Measurements from ENCODE around the gene DPYSL3.

Gene DPYSL3

DNA sequence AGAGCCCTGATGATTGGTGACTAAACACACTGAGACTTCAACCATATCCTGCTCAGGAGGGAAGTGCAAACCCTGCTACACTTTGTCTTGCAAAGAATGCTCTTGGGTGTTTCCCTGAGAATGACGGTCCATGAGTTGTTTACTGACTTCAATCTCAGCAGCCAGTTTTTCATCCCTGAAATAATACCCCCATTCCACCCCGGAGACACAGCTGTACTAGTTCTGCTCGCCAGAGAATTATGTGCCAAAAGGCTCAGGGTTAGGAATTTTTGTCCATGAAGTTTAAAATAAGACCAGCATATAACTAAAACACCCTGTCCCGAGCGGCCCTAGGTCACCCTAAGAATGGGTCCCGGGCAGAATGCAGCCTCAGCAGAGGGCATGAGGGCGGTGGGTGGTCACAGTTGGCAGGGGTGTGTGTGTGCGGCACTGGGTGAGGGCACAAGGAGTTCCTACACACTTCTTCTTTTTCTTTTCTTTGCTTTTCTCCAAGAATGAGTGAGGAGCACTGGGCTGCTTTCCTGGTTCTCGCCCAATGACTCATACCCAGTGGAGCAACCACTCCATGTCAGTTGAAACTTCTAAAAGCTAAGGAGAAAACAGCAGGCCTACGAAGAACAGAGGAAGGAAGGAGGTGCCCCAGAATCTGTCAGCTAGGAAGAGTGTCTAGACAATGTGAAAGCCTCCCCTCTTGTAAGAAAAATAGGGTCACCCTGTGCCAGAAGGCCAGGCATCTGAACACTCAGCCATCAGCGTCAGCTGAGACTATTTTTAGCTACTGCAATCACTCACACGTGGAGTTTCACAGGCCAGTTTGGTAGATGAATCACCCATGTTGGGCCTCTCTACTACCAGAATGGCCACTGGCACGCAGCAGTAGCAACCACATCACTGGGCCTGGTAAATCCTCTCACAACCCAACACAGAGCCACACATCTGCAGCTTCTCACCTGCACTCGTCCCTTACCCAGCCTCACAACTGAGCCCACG, 105.9 kb downstream of the DPYSL3 start:
- DNase-seq (ENCODE audit: low read depth) = no peak

DNA sequence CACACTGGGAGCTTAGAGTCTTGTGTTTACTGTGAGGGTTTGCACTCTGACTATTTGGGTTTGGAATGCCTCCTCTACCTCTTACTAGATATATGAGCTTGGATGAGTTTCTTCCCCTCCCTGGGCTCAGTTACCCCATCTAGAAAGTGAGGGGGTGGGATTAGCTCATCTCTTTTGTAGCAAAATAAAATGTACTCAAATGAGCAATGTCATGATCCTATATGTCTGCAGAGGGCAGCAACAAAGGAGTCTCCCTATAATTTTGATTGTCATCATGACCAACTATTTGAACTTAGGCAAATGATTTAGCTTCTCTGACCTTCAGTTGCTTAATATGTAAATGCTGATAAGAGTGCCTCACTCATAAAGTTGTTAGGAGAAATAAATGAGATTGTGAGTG, 109.0 kb downstream of the DPYSL3 start:
- DNase-seq (ENCODE audit: low read depth) = no peak

DNA sequence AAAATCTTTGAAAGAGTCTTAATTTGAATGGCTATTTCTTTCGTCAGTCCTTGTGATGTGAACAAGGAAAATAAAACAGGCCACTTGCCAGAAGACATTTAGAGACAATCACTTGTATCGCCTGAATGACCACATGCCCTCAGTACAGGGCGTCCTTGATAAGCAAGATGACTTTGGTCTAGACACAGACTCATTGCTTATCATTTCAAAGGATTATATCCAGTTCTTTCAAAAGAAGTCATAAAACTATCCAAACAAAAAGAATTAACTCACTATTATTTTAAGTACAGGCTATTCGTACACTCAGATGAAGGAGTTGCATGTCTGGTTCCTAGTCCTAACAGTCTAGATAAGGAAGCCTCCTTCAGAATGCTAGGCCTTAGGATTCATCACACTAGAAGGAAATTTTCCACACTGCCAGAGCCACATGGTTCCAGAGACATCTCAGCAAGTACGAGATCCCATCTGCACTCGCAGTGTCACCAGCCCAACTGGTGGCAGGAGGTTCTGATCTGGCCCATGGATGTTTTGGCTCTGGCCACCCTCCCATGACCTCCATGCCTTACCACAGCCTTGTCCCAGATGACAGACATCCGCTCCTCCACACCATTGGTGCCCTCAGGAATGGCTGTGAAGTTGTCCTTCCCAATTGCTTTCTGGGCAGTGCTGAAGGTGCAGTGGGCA, 109.6 kb downstream of the DPYSL3 start:
- DNase-seq (ENCODE audit: low read depth) = no peak

DNA sequence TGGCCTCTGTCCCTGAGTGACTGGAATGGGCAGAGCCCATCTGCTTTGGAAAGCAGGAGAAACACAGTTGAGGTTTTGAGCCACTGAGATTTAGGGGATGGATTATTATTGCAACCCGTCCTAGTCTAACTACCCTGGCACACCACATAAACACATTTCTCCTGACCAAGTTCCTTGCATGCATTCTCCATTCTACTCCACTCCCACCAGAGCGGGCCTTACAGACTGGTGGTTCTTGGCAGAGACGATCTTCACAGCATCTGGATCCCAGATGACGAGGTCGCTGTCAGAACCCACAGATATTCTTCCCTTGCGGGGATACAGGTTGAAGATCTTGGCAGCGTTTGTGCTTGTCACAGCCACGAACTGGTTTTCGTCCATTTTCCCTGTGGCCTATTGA, 111.0 kb downstream of the DPYSL3 start:
- no peak for DNase-seq (ENCODE audit: low read depth)

DNA sequence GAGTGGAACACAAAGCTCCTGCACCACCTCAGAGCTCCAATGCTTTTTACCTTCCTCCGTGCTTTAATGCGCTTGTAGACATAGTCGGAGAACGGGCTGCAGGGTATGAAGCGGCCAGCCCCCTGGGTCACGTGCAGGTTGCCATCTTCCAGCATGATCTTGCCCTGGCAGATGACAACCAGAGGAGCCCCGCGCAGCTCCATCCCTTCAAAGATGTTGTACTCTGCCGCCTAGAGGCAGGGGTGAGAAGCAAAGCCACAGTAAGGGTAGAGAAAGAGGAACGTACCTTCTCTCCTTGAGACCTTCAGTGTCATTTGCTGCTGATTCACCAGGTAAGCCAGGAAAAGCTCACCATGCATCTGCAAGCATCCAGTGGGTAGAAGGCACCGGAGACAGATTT, 112.3 kb downstream of the DPYSL3 start:
- DNase-seq (ENCODE audit: low read depth) = no peak

DNA sequence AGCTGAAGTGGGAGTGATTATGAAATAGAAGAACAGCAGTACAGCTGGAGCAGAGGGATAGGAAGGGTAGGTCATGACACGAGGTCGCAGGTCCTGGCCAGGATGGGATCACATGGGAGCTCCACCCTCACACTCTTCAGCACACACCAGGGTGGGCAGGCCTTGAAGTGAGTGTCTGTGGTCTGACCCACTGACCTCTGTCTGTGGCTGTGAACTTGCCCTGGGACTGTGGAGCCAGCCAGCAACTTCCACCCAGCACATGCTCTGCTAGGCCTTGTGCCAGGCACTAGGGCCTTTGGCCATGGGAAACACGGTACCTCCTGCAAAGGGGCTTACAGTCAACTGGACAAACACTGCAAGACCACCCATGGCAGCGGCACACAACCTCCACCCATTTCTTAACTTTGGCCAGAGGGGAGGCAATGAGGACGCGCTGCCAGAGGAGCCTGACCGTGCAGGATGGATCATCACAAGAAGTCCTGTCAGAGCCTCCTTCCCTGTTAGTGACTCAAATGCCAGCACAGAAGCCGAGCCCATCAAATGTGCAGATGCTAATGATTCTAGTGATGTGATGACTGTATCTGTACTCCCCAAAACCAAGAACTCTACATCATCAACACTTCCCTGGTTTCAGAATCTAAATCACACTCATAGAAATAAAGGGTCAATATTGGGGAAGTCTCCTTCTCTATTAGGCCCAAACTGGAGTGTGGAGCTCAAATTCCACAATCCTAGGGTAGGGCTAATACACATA, 113.6 kb downstream of the DPYSL3 start:
- no peak for DNase-seq (ENCODE audit: low read depth)

DNA sequence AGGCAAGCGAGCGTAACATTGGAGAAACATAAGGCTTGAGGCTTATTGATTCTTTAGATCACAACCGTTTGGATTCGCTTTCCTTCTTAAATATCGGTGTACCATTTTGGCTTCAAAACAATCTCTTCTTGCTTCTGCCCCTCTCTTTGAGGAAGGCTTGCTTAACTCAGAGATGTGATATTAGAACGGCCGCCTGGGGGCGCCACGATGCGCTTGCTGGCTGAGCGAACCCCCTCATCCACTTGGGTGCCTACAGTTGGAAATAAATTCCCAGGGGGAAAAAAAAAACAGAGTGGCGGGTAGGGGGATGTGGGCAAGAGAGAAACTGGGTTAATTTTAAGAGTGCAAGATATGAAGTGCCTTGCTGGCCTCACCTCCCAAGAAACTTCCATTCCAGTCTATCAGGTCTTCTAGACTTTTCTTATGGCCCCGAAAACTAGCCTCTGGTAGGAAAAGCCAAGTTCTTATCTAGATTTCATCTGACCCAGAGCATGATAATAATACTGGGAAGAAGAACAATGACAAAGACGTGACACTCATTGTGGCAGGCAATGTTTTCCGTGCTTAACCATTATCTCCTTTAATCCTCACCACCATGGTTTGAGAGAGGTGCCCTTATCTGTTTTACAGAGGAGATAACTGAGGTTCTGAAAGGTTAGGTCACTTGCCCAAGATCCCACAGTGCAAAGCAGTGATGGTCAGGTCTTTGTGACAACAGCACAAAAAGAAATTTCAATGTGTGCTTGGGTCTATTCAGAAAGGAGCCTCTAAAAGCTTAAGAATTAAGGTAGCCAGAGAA, 115.8 kb downstream of the DPYSL3 start:
- no peak for DNase-seq (ENCODE audit: low read depth)

DNA sequence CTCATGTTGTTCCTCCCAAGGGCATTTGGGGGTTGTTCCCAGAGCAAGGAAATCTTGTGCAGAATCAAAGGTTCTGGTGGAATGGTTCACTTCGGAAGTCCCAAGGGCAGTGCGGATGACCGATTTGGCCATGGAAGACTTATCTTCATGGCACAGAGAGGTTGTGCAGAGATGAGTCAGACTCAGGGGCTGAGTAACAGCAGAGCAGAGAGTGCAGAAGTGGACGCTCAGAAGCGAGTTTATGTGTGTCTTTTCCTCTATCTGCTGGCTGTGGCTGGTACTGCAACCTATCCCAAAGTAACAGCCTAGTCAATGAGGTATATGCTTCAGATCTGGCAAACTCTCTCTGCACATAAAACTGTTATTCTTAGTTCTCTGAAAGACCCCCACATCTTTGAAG, 118.1 kb downstream of the DPYSL3 start:
- DNase-seq (ENCODE audit: low read depth) = no peak

DNA sequence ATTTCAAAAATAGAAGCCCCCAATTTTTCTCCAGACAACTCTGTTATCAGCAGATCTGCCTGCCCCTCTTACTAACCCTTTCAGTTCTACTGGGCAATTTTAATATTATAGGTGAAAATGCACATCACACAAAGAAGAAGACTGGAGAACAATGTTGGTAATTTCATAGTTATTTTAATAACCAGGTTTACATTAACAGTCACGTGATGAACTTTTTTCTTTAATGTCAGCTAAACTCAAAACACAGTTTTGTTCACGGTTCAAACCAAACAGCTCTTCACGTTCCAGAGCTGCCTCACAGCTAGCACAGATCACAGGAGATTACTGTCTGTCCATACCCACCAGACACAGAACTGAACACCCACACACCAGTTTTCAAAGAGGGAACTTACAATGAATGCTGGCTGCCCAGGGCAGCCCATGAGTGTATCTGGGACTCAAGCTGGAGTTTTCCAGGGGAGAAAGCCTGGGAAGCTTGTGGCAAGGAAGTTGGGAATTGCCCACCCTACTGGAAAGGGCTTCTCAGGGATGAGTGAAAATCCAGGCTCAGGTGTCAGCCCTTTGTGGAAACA, 119.1 kb downstream of the DPYSL3 start:
- no peak for DNase-seq (ENCODE audit: low read depth)

DNA sequence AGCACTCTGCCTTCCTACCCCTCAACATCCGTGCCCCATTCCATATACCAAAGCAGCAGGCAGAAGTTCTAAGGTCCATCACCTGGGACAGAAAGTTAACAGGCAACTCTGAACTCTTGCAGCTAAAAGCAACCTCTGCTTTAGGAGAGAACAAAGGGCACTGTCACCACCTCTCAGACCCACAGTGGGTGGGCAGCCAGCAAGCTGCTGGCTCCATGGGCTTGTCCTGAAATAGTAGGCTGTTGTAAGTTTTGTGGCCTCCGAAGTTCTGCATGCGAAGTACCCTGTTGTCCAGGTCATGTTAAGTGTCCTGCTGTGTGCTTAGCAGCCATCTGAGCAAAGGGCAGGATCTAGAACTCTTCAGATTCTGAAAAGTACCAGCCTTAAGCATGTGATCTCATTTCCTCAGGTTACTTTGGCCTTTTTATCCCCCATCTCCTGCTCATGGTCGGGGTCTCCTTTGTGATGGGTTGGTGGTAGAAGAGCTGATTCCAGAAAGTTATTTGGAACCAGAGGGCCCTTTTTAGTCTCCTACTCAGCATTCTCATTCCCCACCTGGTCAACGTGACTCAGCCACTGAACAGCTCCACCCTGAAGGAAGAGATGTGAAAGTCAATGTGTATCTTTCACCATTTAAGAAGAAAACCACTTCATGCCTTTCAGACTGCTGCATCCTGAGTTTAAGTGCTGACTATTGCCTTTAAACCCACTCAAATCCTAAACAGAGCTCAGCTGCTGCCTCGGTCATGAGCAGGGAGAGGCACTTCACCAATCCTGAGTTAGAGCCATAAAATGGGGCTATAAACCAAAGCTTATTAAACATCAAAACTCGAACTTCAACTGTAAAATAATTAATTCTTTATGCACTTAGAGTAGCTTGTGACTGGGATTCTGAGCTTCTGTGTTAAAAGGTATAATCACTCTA, 121.4 kb downstream of the DPYSL3 start:
- no peak for DNase-seq (ENCODE audit: low read depth)

DNA sequence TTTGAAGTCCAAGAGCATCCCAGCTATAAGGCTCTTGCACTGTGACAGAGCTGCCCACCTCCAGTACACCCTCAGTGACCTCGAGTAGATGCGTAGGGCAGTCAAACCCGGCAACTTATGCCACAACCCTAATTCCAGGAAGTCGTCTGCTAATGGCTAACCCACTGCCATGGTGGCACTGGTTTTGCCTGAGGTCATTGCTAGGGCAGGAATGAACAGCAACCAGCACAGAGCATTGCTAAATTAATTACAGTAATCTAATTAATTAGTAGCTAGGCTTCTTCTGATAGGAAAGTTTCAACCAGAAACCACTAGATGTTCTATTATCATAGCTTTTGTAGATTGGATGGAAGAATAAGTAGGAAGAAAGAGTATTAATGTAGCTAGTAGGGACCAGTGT, 122.8 kb downstream of the DPYSL3 start:
- no peak for DNase-seq (ENCODE audit: low read depth)

DNA sequence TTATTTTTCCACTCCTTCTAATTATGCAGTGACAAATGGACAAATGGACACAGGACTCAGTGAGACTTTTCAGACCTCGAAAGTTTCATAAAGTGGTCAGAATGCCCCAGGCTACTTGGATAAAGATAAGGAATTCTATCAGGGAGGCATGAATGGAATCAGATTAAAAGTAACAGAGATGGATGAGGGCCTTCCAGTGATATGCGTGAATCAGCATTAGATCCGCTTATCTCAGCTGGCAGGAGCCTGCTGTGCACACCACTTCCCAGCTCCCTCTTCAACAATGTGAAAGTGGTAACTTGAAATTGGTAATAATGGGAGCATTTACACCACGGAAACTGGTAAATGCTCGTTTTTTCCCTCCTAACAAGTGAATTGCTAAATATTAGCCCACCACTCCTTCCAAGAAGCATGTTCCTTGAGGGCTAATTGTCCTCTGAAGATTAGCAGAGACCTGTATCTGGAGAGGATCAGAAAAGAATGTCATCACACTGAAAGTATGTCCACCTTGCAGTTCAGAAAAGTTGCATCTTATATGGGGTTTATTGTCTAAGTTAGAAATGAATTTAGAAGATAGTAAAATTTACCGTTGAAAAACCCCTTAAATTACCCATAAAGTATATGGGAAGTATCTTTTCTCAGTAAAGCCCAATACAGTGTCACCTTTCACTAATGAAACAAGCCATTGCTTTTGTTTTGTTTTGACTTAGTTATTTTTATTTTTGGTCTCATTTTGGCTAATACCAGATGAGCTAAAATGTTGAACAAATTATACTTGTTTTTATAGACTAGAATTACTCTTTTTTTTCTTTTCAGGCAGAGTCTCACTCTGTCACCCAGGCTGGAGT, 125.3 kb downstream of the DPYSL3 start:
- no peak for DNase-seq (ENCODE audit: low read depth)

DNA sequence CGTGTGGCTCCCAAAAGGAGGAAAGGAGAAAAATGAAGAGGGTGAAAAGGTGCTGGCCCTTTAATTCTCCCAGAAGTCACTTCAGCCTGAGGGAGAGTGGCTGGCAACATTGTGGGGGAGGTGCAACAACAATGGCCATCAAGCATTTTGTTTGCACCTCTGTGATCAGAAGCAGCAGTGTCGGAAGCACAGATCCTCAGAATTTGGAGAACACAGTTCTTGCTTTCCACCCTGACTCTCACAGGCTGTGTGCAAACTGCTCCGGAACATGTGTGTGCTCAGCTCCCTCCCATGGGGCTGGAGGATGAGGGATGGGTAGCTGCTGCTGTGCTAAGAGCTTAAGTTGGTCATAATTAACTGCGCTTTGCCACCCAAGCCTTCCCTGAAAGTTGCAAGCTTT, 127.1 kb downstream of the DPYSL3 start:
- DNase-seq (ENCODE audit: low read depth) = no peak

DNA sequence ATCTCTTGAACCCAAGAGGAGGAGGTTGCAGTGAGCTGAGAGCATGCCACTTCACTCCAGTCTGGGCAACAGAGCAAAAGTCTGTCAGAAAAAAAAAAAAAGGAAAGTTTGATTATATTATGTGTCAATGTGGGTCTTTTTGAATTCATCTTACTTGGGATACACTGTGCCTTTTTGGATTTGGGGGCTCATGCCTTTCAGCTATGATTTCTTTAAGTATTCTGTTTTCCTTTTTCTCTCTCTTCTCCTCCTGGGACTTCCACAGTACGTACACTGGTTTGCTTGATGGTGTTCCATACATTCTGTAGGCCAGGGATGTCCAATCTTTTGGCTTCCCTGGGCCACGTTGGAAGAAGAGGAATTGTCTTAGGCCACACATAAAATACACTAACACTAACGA, 128.3 kb downstream of the DPYSL3 start:
- DNase-seq (ENCODE audit: low read depth) = no peak

DNA sequence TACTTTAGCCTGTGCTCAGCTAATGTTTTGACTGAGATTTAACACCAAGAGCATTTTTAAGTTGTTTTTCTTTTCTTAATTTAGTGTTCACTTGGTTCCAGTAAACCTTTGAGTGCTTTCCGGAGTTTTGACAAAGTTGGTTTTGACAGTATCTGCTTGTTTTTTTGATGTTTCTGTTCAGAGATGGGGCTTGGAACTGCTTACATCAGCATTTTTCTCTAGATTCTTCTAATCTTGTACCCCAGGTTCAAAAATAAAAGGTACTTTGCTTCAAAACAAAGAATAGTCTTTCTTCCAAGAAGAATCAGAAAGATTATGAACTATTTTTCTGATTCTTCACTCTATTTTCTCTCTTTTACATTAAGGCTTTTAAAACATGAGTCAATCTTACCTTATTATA, 132.2 kb downstream of the DPYSL3 start:
- DNase-seq (ENCODE audit: low read depth) = no peak

DNA sequence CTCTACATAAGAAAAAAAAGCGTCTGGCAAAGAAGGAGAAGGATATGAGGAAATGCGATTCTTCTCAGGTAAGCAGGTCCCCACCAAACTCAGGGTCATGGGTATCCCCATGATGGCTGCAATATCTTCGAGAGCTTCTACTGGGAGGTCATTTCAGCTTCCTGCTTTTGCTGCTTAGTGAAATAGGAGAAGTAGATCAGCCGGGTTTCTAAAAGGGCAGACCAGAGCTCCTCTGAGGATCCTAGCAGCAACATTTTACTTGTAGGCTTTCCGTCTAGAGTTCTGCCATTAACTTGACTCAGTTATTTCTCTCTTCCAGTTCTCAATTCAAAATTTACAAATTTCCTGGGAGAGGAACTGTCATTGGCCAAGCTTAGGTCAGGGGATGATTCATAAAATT, 134.7 kb downstream of the DPYSL3 start:
- no peak for DNase-seq (ENCODE audit: low read depth)

DNA sequence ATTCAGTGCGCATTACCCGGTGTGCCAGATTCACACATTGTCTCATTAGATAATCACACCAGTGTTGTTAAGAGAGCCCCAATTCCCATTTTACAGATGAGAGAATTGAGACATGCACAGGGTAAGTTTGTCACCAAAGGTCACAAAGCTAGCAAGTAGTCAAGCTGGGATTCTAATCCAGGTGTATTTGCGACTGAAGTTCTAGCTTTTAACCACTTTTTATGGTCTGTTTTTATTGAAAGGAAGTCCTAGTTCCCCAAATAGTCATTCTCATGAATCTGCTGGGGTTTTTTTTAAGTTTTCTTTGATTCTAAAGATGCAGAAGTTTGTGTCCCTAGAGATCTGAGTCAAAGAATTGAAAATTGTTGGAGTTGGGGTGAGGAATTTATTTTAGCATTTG, 136.5 kb downstream of the DPYSL3 start:
- DNase-seq (ENCODE audit: low read depth) = no peak

DNA sequence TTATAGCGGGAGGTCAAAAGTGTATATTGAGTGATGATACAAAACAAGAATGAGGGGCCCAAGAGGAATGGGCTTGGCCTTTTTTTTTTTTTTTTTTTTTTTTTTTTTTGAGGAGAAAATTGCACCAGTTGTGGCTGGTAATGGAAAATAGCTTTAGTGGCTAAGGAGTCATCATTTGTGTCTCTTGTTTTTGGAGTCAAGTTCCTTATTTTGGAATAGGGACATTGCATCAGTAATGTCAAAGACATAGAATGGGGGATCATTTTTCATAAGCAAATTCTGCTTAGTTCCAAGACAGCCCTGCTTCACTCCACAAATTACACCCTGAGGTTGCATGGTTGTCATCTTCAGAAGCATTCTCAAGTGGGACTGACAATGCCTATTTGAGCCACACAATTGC, 137.7 kb downstream of the DPYSL3 start:
- DNase-seq (ENCODE audit: low read depth) = no peak

DNA sequence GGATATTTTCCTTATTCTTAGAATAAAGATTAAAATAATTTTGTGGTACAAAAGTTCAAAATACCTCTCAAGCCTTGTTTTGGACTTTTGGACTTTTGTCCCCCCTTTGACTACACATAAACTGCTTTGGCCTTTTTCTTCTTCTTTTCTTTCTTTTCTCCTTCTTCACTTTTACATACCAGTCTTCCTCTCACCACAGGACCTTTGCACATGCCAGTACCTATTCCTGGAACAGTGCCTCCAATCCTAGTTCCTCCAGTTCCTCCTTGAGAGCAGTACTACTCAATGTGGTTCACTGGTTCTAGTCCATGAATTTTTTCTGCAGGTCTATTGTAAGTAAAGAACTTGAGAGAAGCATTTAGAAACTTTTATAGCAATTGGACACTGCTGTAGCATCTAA, 138.6 kb downstream of the DPYSL3 start:
- no peak for DNase-seq (ENCODE audit: low read depth)
